HG03457 (cell line): ENCODE results near the gene LEPR.
A peak's percentile ranks its signal among the peaks of the same experiment; 100 is the strongest.

ENCODE experiments used
- ATAC-seq: cut with Tn5 transposase; IDR thresholded peaks from one replicate; pipeline ENCODE4 v1.9.1; 2021; ENCODE audit warnings: moderate number of reproducible peaks; ENCODE audit not compliant: unreplicated experiment

Gene LEPR

DNA sequence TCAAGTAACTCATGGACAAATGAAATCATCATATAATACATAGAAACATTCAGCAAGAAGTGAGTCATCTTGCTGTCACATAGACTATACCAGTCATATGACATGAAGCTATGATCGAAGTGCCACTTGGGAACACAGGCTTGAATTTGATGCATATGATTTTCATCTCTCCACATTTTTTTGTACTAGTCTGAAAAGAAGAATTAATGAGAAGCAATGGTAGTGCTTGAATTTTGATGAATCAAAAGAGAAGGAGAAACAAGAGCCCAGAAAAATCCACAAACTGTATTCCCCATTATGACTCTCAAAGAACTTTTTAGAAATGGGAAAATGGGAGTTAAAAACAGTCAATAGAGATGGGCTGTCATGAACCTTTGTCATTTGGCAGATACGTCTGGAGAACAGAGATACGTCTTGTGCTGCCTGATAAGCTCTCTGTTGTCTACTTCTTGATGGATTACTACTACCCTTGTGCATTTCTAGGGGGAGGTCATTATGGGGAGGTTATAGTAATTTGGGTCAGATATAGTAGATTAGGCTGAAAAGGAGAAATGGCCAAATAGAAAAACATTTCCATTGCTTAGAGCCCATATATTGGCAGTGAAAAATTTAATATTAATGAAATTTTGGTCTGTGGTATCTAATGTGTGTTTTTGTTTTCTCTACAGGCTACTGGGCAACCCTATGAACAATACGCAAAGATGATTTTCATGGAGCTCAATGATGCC is 8.0 kb upstream of the LEPR start:
- ATAC-seq, result no peak

DNA sequence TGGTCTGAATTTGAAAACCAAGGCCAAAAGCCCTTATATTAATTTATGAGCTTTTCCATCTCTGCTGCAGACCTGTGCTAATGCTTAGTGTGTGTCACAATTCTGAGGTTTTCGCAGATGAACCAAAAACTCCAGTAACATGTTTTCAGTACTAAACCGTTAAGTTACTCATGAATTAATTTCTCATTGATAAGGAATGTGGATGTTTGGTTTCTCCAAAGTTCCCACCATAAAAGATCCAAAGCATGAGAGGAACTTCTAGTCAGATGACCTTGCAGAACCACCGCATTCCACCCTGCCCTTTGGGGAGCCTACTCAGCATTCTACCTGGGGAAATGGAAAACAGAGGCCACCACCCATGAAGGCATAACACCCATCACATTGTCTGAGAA is 7.5 kb upstream of the LEPR start:
- ATAC-seq, result no peak

DNA sequence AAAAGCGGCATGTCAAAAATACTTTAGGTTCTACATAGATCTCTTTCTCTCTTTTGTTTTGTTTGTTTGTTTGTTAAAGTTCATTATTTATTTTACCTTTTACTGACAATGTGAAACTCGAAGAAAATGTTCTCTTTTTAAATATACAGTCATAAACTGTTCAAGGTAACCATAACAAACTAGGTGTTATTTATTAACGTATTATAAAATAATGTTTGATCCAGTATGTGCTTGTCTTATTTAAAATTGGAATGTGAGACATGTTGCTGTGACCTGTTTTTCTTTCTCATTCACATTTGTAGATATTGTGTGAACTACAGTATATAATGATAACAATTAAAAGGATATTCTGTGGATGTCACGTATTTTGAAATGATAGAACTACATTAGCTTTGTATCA is 5.9 kb upstream of the LEPR start:
- no peak for ATAC-seq

DNA sequence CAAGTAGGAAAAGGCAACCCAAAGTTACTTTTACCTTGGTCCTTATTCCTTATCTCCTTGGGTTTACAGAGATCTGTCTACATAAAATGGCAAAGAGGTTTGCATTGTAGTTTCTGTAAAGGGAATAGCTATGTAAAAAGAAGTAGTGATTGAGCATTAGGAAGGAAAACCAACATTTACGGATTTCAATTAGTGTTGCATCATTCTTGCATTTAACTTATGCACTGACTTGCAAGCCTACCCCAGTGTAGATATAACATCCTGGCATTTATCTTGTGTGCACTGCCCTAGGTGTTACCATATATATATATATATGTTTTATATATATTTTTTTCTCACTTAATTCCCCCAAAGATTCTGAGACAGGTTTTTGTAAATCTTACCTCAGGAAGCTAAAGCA is 3.7 kb upstream of the LEPR start:
- no peak for ATAC-seq

DNA sequence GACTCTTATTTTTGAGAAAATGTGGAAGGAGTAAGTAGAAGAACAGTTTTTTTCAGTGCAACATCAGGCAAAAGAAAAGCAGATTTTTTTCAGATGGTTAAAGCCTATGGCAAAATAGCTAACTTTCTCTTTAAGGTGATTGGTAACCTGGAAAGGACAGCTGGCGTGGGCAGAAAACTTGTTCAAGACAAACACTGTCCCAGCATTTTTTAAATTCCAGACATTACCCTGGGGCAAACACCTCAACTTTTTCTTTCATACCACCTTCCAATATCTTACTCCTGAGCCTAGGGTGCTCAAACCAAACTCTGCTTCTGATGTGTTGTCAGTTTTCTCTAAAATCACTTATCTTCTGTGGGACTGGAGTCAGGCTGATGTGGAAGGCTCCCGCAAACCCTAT is 2.7 kb upstream of the LEPR start:
- no peak for ATAC-seq

DNA sequence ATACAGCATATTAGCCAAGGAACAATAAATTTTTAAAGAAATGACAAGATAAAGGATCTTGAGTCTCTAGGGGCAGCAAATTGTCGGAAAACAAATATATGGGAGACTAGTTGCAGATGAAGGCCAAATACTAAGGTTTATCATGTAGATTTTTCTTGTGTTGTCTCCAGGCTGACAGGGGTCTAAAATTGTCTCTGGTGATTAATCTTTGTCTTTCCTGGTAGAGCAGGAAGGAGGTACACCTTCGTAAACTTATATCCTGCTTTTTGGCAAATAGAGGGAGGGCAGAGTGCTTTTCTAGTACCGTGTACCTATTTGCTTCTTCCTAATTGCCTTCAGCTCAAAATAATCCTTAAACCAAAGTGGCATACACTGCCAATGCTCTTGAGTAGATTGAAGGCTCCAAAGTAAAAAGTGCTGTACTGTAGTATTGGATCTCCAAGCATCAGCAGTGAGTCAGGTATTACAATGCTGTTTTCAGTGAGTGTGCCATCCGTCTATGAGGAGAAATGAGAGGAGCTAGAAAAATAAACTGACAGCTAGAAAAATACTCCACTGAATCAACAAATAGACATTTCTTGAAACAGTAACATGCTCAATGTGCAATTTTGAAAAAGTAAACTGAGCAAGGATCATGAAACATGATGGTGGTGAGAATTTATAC is 1.8 kb upstream of the LEPR start:
- ATAC-seq, result no peak

DNA sequence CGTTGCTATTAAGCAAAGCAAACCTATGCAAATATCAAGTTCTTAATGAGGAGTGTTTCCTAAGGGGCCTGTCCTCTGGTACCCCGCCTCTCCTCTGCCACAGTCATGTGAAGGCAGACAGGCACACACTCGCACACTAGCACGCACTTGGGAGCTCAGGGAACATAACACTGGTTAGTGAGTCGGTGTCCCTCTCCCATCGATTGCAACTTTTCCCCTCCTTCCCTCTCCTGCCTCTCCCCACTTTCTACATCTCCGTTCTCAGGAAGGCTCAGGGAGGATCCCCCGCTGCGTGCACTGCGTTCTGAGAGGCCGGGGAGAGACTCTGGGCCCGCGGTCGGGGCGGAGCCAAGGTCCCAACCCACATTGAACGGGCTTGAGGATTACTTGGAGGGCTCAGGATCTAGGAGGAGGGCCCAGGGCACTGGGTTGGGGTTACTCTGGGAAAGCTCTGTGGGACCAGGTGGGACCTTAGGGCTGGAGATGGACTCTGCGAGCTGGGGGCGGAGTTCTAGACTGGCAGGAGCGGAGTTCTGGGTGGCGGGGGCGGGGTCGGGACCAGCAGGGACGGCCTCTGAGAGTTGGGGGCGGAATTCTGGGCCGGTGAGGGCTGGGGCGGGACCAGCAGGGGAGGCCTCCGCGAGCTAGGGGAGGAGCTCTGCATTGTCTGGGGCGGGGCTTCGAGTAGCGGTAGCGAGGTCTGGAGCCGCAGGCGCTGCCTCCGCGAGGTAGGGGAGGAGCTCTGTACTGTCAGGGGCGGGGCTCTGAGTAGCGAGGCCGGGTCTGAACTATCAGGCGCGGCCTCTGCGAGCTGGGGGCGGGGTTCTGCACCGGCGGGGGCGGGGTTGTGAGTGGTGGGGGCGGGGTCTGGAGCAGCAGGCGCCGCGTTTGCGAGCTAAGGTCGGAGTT is 533 bp upstream of the LEPR start:
- peak; percentile 94 for ATAC-seq

DNA sequence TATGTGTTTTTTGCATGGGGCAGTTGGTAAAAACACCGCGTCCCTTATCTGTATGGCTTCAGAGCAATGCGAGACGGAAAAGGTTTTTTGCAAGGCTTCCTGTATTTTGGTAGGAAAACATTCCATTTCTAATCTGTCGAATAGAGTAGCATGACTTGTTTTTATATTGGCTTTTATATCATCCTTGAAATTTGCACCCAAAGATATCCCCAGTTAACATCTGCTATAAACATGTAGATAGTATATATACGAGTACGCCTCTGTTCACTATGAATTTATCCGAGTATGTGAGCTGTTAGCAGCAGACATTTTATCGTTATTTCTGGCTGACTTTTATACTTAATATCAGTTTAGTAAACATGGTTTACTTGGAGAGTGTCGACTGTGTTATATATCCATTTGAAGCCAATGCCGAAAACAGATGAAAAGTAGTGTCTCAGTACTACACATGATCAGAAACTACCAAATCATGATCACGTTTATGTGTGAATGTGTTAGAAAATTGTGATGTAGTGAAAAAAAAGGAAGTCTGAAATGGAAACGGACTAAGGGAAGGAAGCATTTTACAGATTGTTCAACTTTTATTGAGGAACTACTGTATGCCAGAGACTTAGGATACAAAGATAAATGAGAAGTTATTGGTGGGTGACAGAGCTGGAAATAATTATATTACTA is 1.0 kb downstream of the LEPR start:
- no peak for ATAC-seq

DNA sequence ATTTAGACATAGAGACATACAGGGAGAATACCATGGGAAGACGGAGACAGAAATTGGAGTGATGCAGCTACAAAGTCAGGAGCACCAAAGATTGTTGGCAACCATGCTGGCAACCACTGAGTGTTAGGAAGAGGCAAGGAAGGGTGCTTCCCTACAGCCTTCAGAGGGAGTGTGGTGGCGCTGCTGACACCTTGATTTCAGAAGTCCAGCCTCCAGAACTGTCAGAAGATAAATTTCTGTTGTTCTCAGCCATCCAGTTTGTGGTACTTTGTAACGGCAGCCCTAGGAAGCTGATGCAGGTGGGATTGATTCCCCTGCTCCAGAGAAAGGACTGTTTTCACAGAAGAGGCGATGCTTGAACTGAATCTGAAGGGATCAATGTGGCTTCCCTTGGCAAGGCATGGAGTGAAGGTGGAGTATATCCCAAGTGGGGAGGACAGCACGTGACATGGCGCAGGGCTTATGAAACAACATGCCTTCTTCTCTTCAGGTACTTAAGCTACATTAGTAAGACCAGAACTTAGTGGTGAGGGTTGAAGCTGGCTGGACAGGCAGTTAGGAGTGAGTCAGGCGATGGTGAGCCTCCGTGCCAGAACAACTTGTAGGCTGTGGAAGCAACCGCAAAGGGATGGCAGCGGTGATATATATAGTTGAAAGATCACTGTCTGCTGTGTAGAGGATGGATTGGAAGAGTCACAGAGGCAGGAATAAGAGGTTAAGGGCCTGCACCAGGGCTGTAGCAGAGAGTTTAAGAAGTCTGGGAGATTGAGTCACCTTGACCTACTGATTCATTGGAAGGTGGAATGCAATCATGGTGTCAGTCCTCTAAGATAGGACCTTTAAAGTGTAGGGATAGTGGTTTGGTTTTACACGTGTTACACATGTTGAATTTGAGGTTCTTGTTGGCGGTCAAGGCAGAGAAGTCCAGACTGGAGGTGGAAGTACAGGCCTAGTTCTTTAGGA is 2.1 kb downstream of the LEPR start:
- no peak for ATAC-seq

DNA sequence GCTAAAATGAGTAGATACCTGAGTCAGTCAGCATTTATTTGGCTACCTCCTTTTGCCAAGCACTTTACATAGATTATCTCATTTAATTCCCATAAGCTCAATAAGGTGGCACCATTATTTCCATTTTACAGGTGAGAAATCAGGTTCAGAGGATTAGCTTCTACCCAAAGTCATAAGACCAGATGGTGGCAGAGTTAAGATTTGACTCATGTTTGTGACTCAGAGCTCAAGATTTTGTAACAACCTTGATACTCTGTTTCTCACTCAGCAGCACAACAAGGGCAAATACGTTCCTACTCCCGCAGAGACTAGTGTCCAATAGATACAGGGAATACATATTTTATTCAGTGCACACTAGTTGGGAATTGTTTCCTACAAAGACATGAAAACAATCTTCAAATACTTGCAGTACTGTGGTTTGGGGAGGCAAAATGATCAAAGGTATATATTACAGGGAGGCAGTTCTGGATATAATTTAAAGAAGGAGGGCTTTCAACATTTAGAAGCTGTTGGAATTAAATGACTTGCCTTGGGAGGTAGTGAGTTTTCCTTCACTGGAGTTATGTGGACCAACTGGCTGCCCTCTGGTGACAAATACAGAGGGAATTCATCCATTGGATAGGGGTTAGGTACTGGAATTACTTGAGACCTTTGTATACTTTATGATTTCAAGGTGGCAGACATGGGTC is 3.6 kb downstream of the LEPR start:
- no peak for ATAC-seq

DNA sequence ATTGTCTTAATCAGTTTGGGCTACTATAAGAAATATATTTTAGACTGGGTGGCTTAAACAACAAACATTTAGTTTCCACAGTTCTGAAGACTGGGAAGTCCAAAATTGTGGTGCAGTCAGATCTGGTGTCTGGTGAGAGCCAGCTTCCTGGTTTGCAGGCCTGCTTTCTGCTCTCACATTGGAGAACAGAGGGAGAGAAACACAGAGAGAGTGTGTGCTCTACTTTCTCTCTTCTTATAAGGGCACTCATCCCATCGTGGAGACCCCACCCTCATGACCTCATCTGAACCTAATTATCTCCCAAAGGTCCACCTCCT is 4.1 kb downstream of the LEPR start:
- no peak for ATAC-seq

DNA sequence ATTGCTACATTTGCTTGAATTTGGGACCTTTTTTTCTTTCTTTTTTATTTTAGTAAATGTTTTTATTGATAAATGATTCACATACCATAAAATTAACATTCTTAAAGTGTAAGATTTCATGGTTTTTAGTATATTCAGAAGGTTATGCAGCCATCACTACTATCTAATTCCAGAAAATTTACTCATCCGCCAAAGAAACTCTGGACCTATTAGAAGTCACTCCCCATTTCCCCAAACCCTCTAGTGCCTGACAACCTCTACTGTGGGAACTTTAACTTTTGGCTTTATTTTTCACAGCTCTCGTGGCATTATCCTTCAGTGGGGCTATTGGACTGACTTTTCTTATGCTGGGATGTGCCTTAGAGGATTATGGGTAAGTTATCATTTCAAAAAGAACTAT is 4.5 kb downstream of the LEPR start:
- no peak for ATAC-seq

DNA sequence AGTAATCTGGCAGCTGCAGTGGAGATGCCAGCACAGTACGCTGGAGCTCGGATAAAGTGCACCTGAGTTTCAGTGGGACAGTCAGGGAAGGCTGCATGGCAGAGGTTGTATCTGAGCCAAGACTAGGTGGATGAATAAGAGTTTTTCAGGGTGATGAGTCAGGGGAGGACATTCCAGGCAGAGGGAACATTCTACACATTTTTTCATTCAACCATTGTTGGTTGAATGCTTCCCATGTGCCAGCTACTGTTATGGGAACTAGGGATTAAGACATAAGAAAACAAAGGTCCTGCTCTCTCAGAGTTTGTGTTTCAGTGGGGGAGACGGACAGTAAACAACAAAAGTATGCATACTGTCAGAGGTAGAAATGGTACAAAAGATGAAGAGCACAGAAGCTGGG is 5.2 kb downstream of the LEPR start:
- ATAC-seq, result no peak

DNA sequence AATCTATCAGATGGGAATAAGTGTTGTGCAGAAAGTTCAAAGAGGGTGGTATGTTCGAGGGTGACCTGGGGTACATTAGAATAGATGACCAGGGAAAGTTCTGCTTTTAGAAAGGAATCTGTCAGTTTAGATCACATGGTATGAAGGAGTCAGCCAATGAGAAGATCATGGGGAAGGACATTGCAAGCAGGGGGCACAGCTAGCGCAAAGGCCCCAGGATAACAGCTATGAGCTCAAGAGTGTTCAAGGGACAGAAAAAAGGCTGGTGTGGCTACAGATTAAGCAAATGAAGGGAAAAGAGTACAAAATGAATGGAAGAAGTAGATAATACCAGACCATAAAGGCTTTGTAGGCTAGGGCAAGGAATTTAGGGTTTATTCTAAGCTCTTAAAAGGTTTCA is 8.6 kb downstream of the LEPR start:
- ATAC-seq, result no peak

DNA sequence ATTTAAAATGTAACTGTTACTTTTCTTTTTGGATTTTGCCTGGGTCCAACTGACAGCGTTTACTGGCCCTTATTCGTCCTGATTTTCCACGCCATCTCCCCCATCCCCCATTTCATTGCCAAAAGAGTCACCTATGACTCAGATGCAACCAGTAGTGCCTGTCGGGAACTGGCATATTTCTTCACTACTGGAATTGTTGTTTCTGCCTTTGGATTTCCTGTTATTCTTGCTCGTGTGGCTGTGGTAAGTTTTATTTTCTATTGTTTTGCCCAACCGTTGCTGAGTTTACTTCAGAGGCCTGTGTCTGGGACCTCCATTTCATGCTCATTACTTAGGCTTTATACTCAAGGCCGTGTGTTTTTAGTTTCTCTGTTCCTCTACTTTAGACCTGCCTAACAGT is 9.3 kb downstream of the LEPR start:
- no peak for ATAC-seq

DNA sequence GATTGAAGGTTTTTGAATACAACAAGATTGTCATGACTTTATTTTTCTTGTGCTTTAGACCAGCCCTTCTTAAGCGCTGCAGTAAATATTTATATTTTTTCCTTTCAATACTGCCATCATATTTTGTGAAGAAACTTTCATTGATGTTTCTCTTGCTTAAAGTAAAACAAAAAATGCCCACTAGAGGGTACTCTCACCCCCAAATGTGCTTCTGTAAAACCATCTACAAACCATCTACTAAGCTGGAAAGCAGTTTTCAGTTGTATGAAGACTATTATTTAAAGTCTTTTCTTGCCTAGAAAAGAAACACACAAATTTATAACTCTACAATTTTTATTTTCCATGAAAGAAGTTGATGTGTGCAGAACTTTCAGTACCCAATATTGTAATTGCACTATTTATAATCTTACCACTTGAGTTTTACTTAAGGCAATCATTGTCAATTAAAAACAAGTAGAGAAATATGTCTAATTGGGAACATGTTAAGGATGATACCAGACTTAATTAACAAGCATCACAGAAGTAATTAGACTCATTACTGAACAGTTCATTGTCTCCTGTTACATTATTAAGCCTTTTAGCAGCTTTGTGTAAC is 10.7 kb downstream of the LEPR start:
- ATAC-seq, result peak; percentile 55

DNA sequence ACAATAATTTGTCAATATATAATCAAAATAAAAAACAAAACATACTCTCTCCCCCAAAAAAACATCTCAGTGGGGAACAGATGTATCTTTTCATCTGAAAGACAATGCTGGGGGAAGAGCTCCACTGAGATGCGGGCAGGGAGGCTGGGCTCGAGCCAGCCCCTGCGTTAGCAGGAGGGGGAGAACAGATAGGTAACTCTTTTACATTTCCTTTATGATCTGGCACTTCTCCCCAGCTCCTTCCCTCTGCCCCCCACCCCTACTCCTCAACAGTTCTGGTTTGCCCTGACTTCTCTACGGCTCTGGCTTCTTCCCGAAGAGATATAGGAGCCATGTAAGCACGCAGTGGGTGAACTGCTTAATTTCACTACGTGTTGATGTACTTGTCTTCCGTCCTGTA is 12.4 kb downstream of the LEPR start:
- no peak for ATAC-seq

DNA sequence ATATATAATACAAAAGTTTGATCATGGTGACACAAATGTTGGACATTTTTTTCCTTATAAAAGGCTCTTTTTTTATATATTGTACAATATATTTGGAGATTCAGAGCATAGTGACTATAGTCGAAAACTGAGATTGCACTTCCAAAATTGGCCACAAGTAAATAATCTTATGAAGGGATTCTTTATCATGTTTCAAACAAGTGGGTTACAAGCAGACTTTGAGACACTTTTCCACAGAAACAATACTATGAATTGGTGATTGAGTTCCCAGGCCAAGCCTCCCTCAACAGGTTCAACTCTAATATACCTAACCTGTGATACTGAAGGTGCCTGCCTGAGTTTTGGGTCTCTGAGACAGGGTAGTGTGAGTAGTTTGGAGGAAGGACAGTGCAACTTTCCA is 13.8 kb downstream of the LEPR start:
- no peak for ATAC-seq

DNA sequence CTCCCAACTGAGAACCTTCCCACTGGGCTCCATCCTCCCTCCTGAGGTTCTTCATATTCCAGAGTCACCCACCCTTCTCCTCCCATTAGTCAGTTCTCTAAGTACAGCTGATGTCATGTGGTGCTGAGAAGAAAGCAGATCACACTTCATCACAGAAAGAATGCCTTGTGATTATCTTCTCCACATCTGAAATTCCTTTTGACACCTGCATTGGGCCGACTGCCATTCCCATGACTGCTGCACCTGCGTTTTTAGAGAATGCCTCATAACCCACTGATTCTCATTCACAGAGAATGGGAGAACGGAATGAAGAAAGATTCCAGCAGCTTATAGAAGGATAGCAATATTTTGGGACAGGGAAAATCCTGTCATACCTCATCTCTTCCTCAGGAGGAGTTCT is 14.3 kb downstream of the LEPR start:
- ATAC-seq, result no peak
